Cardiac fibroblast (primary cell): ENCODE data around the gene ZBTB42.
A peak's percentile ranks its signal among the peaks of the same experiment; 100 is the strongest.

Source experiments
- DNase-seq, 2 donors: peaks; one replicate each; pipeline versions ENCODE4 v3.0.0 to v3.0.0-alpha.2; 2010; ENCODE audit warnings: low read depth in 2 of 2
- H3K4me3 ChIP-seq, 2 donors: replicated peaks in 1 of 2; 1 replicate in 1 of 2; 2 replicates in 1 of 2; pipeline ENCODE4 v1.5.1; 2011; ENCODE audit warnings: low read depth in 2 of 2, low read length in 2 of 2, mild to moderate bottlenecking in 2 of 2, moderate library complexity in 1 of 2
- CTCF ChIP-seq: IDR thresholded peaks from one replicate; pipeline ENCODE4 v1.5.1; 2011; ENCODE audit warnings: low read depth, mild to moderate bottlenecking, low read length, inconsistent platforms

Gene ZBTB42

GRCh38 chr14:104792945-104793702 is 7.8 kb upstream of the ZBTB42 start:
- no peak for DNase-seq
- H3K4me3 ChIP-seq: no peak overlapping the region
- no peak for TF ChIP-seq CTCF

- H3K4me3 ChIP-seq: peak overlapping the region; percentile 73 to 76
- no peak for TF ChIP-seq CTCF
- no peak for DNase-seq
These were observed 7.3 kb upstream of the ZBTB42 start for GRCh38 chr14:104793703-104793959.

GRCh38 chr14:104794099-104794498 is 6.8 kb upstream of the ZBTB42 start:
- TF ChIP-seq CTCF: no peak
- peak overlapping the region; percentile 73 to 76 for H3K4me3 ChIP-seq
- DNase-seq: peak; percentile 45 to 73

- H3K4me3 ChIP-seq: peak overlapping the region; percentile 73 to 76
- peak in 1 of 2 donors; percentile 43 for DNase-seq
- TF ChIP-seq CTCF: no peak
These were observed 6.3 kb upstream of the ZBTB42 start for GRCh38 chr14:104794631-104794992.

- no peak for TF ChIP-seq CTCF
- peak within 1 kb of the TSS; percentile 73 to 76 for H3K4me3 ChIP-seq
- no peak for DNase-seq
These were observed 5.7 kb upstream of the ZBTB42 start, which contains the start of gene AKT1 for GRCh38 chr14:104794993-104795780. Gene AKT1, minus strand, starts transcription at chr14:104795748. Its CDS starts 3,105 bp downstream, at chr14:104792643.

- no peak for TF ChIP-seq CTCF
- peak overlapping the region; percentile 48 to 49 for H3K4me3 ChIP-seq
- DNase-seq: peak; percentile 33 to 58
These were observed 4.9 kb upstream of the ZBTB42 start for GRCh38 chr14:104795781-104796686.
